ENCODE measurements around the gene SGPL1. TPM values are rescaled to one million over a fixed set of nuclear protein-coding genes. Genes with fewer than 3 reads are reported as not detected.

The SGPL1 gene
- total and polyA plus RNA-seq, 10 of the 15 experiments (the other 5 are each of a cell fraction or from before 2014, with no cell fraction given) = 4.9 to 20.7 (median 10.6) TPM

- no peak for TF ChIP-seq CTCF (IDR thresholded peaks at IDR 0.05 in 2 of 3, conservative IDR thresholded peaks at IDR 0.05 in 1 of 3; ENCODE audit: control insufficient read depth in 2 of 3, extremely low read depth in 1 of 3, insufficient read depth in 1 of 3, low read depth in 3 of 3, low read length in 3 of 3)
These were observed 100.5 kb downstream of the SGPL1 start (continued) for GRCh38 chr10:70916241-70916640.

- ChIA-PET SMC1A (ENCODE audit: uncharacterized antibody, unreplicated experiment) (interaction anchor here (0.7 kb wide), 1 partner anchor 7 kb away, joined by 3 read pairs; no protein-coding TSS in a partner anchor), POLR2A (no interaction called here), CTCF (no interaction called here), RAD21 (ENCODE audit: unreplicated experiment) (no interaction called here)
- Histone ChIP-seq H3K4me1 (ENCODE audit: control insufficient read depth, insufficient read depth, low read length) (no peaks in the 10 kb centered on the region), H3K9ac (ENCODE audit: control insufficient read depth, insufficient read depth, low read length) (no peak overlapping the region), H4K20me1 (ENCODE audit: control insufficient read depth, insufficient read depth) (no peaks in the 10 kb centered on the region), H3K27ac (ENCODE audit: control insufficient read depth, insufficient read depth) (no peak overlapping the region), H3K27me3 (replicated peaks in 1 of 2; ENCODE audit: control insufficient read depth in 2 of 2, insufficient read depth in 2 of 2, low read length in 1 of 2) (peaks cover 0 to 3% of the 10 kb centered on the region in 2 experiments; a peak in 2 of 4 replicates), H3K4me3 (no peak overlapping the region), H3K36me3 (ENCODE audit: control insufficient read depth in 2 of 2, insufficient read depth in 2 of 2, low read length in 1 of 2) (no peaks in the 10 kb centered on the region), H2AFZ (ENCODE audit: control insufficient read depth, low read depth, low read length) (no peak overlapping the region), H3K4me2 (ENCODE audit: control insufficient read depth, insufficient read depth) (no peak overlapping the region), H3K9me3 (replicated peaks; ENCODE audit: control insufficient read depth, insufficient read depth, low read length) (no peaks in the 10 kb centered on the region), H3K79me2 (ENCODE audit: control insufficient read depth, insufficient read depth, low read length) (no peaks in the 10 kb centered on the region)
- no TSS peak for BruUV-seq (replicated peaks)
- no peak for TF ChIP-seq MAX (IDR thresholded peaks at IDR 0.05; ENCODE audit: low read depth, low read length)
- no peak for TF ChIP-seq POLR2A (IDR thresholded peaks at IDR 0.05; ENCODE audit: low read depth, low read length)
- TF ChIP-seq WRNIP1 (IDR thresholded peaks at IDR 0.05; ENCODE audit: borderline replicate concordance, low read depth, low read length) = no peak
- TF ChIP-seq PAX5 (IDR thresholded peaks at IDR 0.05; ENCODE audit: borderline replicate concordance, low read depth, low read length) = no peak
- TF ChIP-seq SUZ12 (IDR thresholded peaks at IDR 0.05; ENCODE audit: unreplicated experiment) = no peak
- no peak for TF ChIP-seq TAF1 (IDR thresholded peaks at IDR 0.05; ENCODE audit: borderline replicate concordance, low read depth, low read length)
- no peak for TF ChIP-seq RBBP5 (conservative IDR thresholded peaks at IDR 0.05)
- no peak for TF ChIP-seq PBX3 (IDR thresholded peaks at IDR 0.05; ENCODE audit: insufficient replicate concordance, low read depth, low read length)
- no peak for TF ChIP-seq BACH1 (IDR thresholded peaks at IDR 0.05; ENCODE audit: borderline replicate concordance)
- no peak for TF ChIP-seq NR2C1 (IDR thresholded peaks at IDR 0.05)
- TF ChIP-seq ZNF24 (IDR thresholded peaks at IDR 0.05) = no peak
- no peak for TF ChIP-seq ATF3 (IDR thresholded peaks at IDR 0.05; ENCODE audit: borderline replicate concordance, extremely low read depth, low read depth, low read length)
- no peak for TF ChIP-seq DPF2 (IDR thresholded peaks at IDR 0.05)
- no peak for TF ChIP-seq CTCF (IDR thresholded peaks at IDR 0.05 in 2 of 3, conservative IDR thresholded peaks at IDR 0.05 in 1 of 3; ENCODE audit: control insufficient read depth in 2 of 3, extremely low read depth in 1 of 3, insufficient read depth in 1 of 3, low read depth in 3 of 3, low read length in 3 of 3)
- intact Hi-C loops (cut with micrococcal nuclease; ENCODE audit: unreplicated experiment) (no loop called here), in situ Hi-C loops (cut with MboI) (no loop called here)
- no peak for ATAC-seq
- 36% methylated on average over 4 of the region's 5 CpGs for WGBS (ENCODE audit: insufficient coverage, insufficient replicate concordance, low lambda C conversion rate, missing lambda C conversion rate)
- no peak for FAIRE-seq
- DNase-seq (ENCODE audit: low read depth, low spot score) = no peak
These were observed 101.5 kb downstream of the SGPL1 start for GRCh38 chr10:70917226-70917625.

All from GM12878 (cell line).